Fibroblast of lung (primary cell): ENCODE data around the gene PDCD2L. TPM values are rescaled to one million over a fixed set of nuclear protein-coding genes. Genes with fewer than 3 reads are reported as not detected.

Experiments used
- DNase-seq, 2 donors: peaks; one replicate each; pipeline versions ENCODE4 v3.0.0 to v3.0.0-alpha.2; 2010; ENCODE audit warnings: low read depth in 2 of 2
- H2AFZ ChIP-seq: 2 replicates; pipeline ENCODE4 v1.5.1; 2012; ENCODE audit warnings: low read length, control low read depth, inconsistent platforms
- H3K27ac ChIP-seq: 2 replicates; pipeline ENCODE4 v1.5.1; 2011; ENCODE audit warnings: low read length, control low read depth; ENCODE audit not compliant: insufficient read depth
- H3K27me3 ChIP-seq: 2 replicates; pipeline ENCODE4 v1.5.1; 2011; ENCODE audit warnings: mild to moderate bottlenecking, low read length; ENCODE audit not compliant: control insufficient read depth, insufficient read depth
- H3K36me3 ChIP-seq: 2 replicates; pipeline ENCODE4 v1.5.1; 2011; ENCODE audit warnings: low read length; ENCODE audit not compliant: control insufficient read depth, insufficient read depth
- H3K4me1 ChIP-seq: 2 replicates; pipeline ENCODE4 v1.5.1; 2011; ENCODE audit warnings: low read length; ENCODE audit not compliant: control insufficient read depth, insufficient read depth; ENCODE audit errors: extremely low read depth
- H3K4me2 ChIP-seq: 2 replicates; pipeline ENCODE4 v1.5.1; 2011; ENCODE audit warnings: low read length, control low read depth; ENCODE audit not compliant: insufficient read depth; ENCODE audit errors: extremely low read depth
- H3K4me3 ChIP-seq, 4 experiments: fragments of 200-600 bp in 1 of 4; sonication (generic) in 1 of 4; replicated peaks in 1 of 4; 2 replicates each; pipeline ENCODE4 v1.5.1; 2011 to 2016; ENCODE audit warnings: low read length in 4 of 4, low read depth in 3 of 4, mild to moderate bottlenecking in 3 of 4, control low read depth in 2 of 4, inconsistent platforms in 1 of 4, mixed read lengths in 1 of 4; ENCODE audit not compliant: insufficient read depth in 1 of 4; ENCODE audit errors: control extremely low read depth in 1 of 4
- H3K79me2 ChIP-seq: 2 replicates; pipeline ENCODE4 v1.5.1; 2012; ENCODE audit warnings: mild to moderate bottlenecking, low read length, inconsistent platforms; ENCODE audit not compliant: control insufficient read depth, insufficient read depth
- H3K9ac ChIP-seq: 2 replicates; pipeline ENCODE4 v1.5.1; 2011; ENCODE audit warnings: mild to moderate bottlenecking, low read length, control low read depth; ENCODE audit not compliant: insufficient read depth
- H3K9me3 ChIP-seq: 2 replicates; pipeline ENCODE4 v1.5.1; 2012; ENCODE audit warnings: low read depth, low read length; ENCODE audit not compliant: control insufficient read depth, insufficient read depth
- H4K20me1 ChIP-seq: 2 replicates; pipeline ENCODE4 v1.5.1; 2011; ENCODE audit warnings: low read length; ENCODE audit not compliant: control insufficient read depth, insufficient read depth; ENCODE audit errors: extremely low read depth
- CTCF ChIP-seq, 2 donors: IDR thresholded peaks in 1 of 2; conservative IDR thresholded peaks in 1 of 2; 1 replicate in 1 of 2; 2 replicates in 1 of 2; pipeline ENCODE4 v1.5.1; 2011 to 2012; ENCODE audit warnings: low read length in 2 of 2, control low read depth in 1 of 2, inconsistent platforms in 1 of 2, low read depth in 1 of 2, mild to moderate bottlenecking in 1 of 2
- EZH2 ChIP-seq: IDR thresholded peaks from 2 replicates; pipeline ENCODE4 v1.5.1; 2012; ENCODE audit warnings: low read length, control low read depth, mild to moderate bottlenecking; ENCODE audit errors: missing control alignments
- polyA plus RNA-seq, 2 donors: library from polyadenylated mRNA; depleted of rRNA in 1 of 2; stranded (reverse) in 1 of 2; unstranded in 1 of 2; fragments of >200 nt; gene quantifications; 2 replicates each; pipeline ENCODE4 v1.2.1, GENCODE V29; 2011 to 2012; ENCODE audit warnings: missing spikeins in 1 of 2
- total RNA-seq: library from RNA; depleted of rRNA; stranded (reverse); fragments of >200 nt; gene quantifications from 2 replicates; pipeline ENCODE4 v1.2.1, GENCODE V29; 2014

Gene PDCD2L
- total and polyA plus RNA-seq, 2 donors (not counting 1 experiment from before 2014, with no cell fraction given), result 8.9 to 12.2 TPM

GRCh38 chr19:34408411-34408810, 4.2 kb downstream of the PDCD2L start:
- no peak overlapping the region for H3K9ac ChIP-seq
- no peak for DNase-seq
- no peak overlapping the region for H3K27ac ChIP-seq

GRCh38 chr19:34409189-34410164, 5.3 kb downstream of the PDCD2L start:
- Histone ChIP-seq H3K79me2 (no peaks in the 10 kb centered on the region), H3K4me1 (no peaks in the 10 kb centered on the region), H3K36me3 (peaks cover 1% of the 10 kb centered on the region), H2AFZ (no peak overlapping the region), H3K4me3 (no peak overlapping the region), H3K27me3 (no peaks in the 10 kb centered on the region), H3K27ac (no peak overlapping the region), H3K9me3 (no peaks in the 10 kb centered on the region), H3K9ac (no peak overlapping the region), H4K20me1 (no peaks in the 10 kb centered on the region), H3K4me2 (no peak overlapping the region)
- DNase-seq, result no peak
- TF ChIP-seq EZH2 (no peak), CTCF (conservative IDR thresholded peaks at IDR 0.05 in 1 of 2, IDR thresholded peaks at IDR 0.05 in 1 of 2; ENCODE audit: low read depth in 1 of 2, low read length in 2 of 2) (no peak)

More at GRCh38 chr19:34408411-34408810, 4.2 kb downstream of the PDCD2L start:
- H3K9me3 ChIP-seq, result no peaks in the 10 kb centered on the region
- H3K27me3 ChIP-seq, result no peaks in the 10 kb centered on the region
- H3K4me3 ChIP-seq, result no peak overlapping the region
- H2AFZ ChIP-seq, result no peak overlapping the region
- no peak overlapping the region for H3K4me2 ChIP-seq
- no peaks in the 10 kb centered on the region for H3K36me3 ChIP-seq
- no peak for TF ChIP-seq EZH2
- no peak for TF ChIP-seq CTCF (conservative IDR thresholded peaks at IDR 0.05 in 1 of 2, IDR thresholded peaks at IDR 0.05 in 1 of 2; ENCODE audit: low read depth in 1 of 2, low read length in 2 of 2)
- H3K4me1 ChIP-seq, result no peaks in the 10 kb centered on the region
- no peaks in the 10 kb centered on the region for H3K79me2 ChIP-seq
- no peaks in the 10 kb centered on the region for H4K20me1 ChIP-seq

DNA sequence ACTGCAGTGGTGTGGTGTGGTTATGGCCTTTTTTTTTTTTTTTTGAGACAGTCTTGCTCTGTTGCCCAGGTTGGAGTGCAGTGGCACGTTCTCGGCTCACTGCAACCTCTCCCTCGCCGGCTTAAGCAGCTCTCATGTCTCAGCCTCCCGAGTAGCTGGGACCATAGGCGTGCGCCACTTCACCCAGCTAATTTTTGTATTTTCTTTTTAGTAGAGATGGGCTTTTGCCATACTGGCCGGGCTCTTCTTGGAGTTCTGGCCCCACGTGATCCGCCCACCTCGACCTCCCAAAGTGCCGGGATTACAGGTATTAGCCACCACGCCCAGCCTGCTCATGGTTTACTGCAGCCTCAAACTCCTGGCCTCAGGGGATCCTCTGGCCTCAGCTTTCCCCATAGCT, 7.0 kb downstream of the PDCD2L start:
- H3K27ac ChIP-seq, result no peak overlapping the region
- no peak for TF ChIP-seq EZH2
- TF ChIP-seq CTCF (conservative IDR thresholded peaks at IDR 0.05 in 1 of 2, IDR thresholded peaks at IDR 0.05 in 1 of 2; ENCODE audit: low read depth in 1 of 2, low read length in 2 of 2), result no peak
- no peaks in the 10 kb centered on the region for H3K79me2 ChIP-seq

More for the DNA sequence above, 7.0 kb downstream of the PDCD2L start:
- no peaks in the 10 kb centered on the region for H3K9me3 ChIP-seq
- H3K4me1 ChIP-seq, result no peaks in the 10 kb centered on the region
- H4K20me1 ChIP-seq, result no peaks in the 10 kb centered on the region
- peaks cover 1% of the 10 kb centered on the region for H3K36me3 ChIP-seq
- H3K4me2 ChIP-seq, result no peak overlapping the region
- H3K27me3 ChIP-seq, result no peaks in the 10 kb centered on the region
- no peak overlapping the region for H2AFZ ChIP-seq
- no peak overlapping the region for H3K4me3 ChIP-seq
- H3K9ac ChIP-seq, result no peak overlapping the region
- no peak for DNase-seq
